ENCODE results near the gene CACNA2D1.

CACNA2D1 gene

GRCh38 chr7:82443547-82444219, at the start of gene CACNA2D1:
Gene CACNA2D1, minus strand, starts transcription at chr7:82443777.
- DNase-seq (ENCODE audit: low spot score), result peak; percentile 85

- DNase-seq (ENCODE audit: low spot score), result no peak
Observed at GRCh38 chr7:82481499-82482097, 38.0 kb upstream of the CACNA2D1 start.

GRCh38 chr7:82477733-82478515, 34.3 kb upstream of the CACNA2D1 start:
- no peak for DNase-seq (ENCODE audit: low spot score)

GRCh38 chr7:82472966-82473365, 29.4 kb upstream of the CACNA2D1 start:
- no peak for DNase-seq (ENCODE audit: low spot score)

- no peak for DNase-seq (ENCODE audit: low spot score)
Observed at GRCh38 chr7:82471351-82472020, 27.9 kb upstream of the CACNA2D1 start.

GRCh38 chr7:82469207-82469606, 25.6 kb upstream of the CACNA2D1 start:
- no peak for DNase-seq (ENCODE audit: low spot score)

GRCh38 chr7:82468435-82468834, 24.9 kb upstream of the CACNA2D1 start:
- no peak for DNase-seq (ENCODE audit: low spot score)

- no peak for DNase-seq (ENCODE audit: low spot score)
Observed at GRCh38 chr7:82467020-82467419, 23.4 kb upstream of the CACNA2D1 start.

GRCh38 chr7:82464372-82464771, 20.8 kb upstream of the CACNA2D1 start:
- DNase-seq (ENCODE audit: low spot score), result no peak

- no peak for DNase-seq (ENCODE audit: low spot score)
Observed at GRCh38 chr7:82455295-82455694, 11.7 kb upstream of the CACNA2D1 start.

- no peak for DNase-seq (ENCODE audit: low spot score)
Observed at GRCh38 chr7:82450759-82451158, 7.2 kb upstream of the CACNA2D1 start.

GRCh38 chr7:82449910-82450309, 6.3 kb upstream of the CACNA2D1 start:
- DNase-seq (ENCODE audit: low spot score), result no peak

GRCh38 chr7:82446897-82447296, 3.3 kb upstream of the CACNA2D1 start:
- no peak for DNase-seq (ENCODE audit: low spot score)

- DNase-seq (ENCODE audit: low spot score), result no peak
Observed at GRCh38 chr7:82445271-82445670, 1.7 kb upstream of the CACNA2D1 start.

GRCh38 chr7:82444220-82444909, 788 bp upstream of the CACNA2D1 start:
- DNase-seq (ENCODE audit: low spot score), result no peak

GRCh38 chr7:82443036-82443546, 486 bp downstream of the CACNA2D1 start:
- peak; percentile 50 for DNase-seq (ENCODE audit: low spot score)

GRCh38 chr7:82442492-82443035, 1.0 kb downstream of the CACNA2D1 start:
- no peak for DNase-seq (ENCODE audit: low spot score)

- DNase-seq (ENCODE audit: low spot score), result no peak
Observed at GRCh38 chr7:82441669-82442478, 1.7 kb downstream of the CACNA2D1 start.

GRCh38 chr7:82438521-82438920, 5.1 kb downstream of the CACNA2D1 start:
- DNase-seq (ENCODE audit: low spot score), result no peak

- DNase-seq (ENCODE audit: low spot score), result no peak
Observed at GRCh38 chr7:82435769-82436168, 7.8 kb downstream of the CACNA2D1 start.
